ENCODE data around the gene PCCA. TPM values are rescaled to one million over a fixed set of nuclear protein-coding genes. Genes with fewer than 3 reads are reported as not detected.

PCCA gene
- total RNA-seq, 1 donor from 2014 or later, result 33.3 TPM

DNA sequence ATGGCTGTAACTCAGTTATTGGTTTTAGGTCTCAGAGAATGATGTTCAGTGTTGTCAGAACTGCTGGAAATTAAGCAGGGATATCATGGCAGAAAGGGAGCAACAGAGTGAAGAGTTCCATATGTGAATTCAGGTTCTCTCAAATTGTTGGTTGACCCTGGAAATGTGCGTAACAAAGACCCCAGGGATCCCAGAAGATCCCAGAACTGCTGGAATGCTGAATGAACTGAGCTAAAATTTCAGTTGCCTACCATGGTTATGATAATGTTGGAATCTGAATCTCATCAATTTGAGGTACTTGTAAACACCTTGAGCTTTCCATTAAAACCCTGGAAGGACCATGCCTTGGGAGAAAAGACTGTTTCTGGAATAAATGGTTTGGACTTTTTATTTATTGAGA lies 268.9 kb downstream of the PCCA start:
- peaks cover 7% of the 10 kb centered on the region for H3K36me3 Mint-ChIP-seq (ENCODE audit: low read depth, unreplicated experiment)
- TF ChIP-seq CTCF (IDR thresholded peaks at IDR 0.05; ENCODE audit: unreplicated experiment), result no peak
- no peak overlapping the region for H3K27ac Mint-ChIP-seq (ENCODE audit: unreplicated experiment)
- H3K9me3 Mint-ChIP-seq (ENCODE audit: unreplicated experiment), result no peaks in the 10 kb centered on the region
- no peak for DNase-seq (ENCODE audit: low spot score)
- no peak overlapping the region for H3K4me3 Mint-ChIP-seq (ENCODE audit: unreplicated experiment)
- no peaks in the 10 kb centered on the region for H3K4me1 Mint-ChIP-seq (ENCODE audit: unreplicated experiment)
- H3K27me3 Mint-ChIP-seq (ENCODE audit: unreplicated experiment), result no peaks in the 10 kb centered on the region

DNA sequence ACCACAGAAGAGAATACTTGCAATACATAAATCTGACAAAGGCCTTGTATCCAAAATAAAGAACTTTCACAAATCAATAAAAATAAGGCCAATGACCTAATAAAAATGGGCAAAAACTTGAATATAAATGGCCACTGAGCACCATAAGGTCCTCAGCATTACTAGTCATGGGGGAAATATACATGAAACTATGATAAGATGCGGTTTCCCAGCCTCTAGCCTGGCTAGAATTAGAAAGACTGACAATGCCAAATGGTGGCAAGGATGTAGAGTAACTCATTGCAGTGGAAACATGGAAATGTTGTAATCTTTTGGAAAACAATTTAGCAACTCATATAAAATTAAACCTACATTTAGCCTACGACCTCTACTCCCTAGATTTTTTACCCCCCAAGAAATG lies 272.6 kb downstream of the PCCA start:
- TF ChIP-seq CTCF (IDR thresholded peaks at IDR 0.05; ENCODE audit: unreplicated experiment), result no peak
- H3K4me1 Mint-ChIP-seq (ENCODE audit: unreplicated experiment), result peaks cover 4% of the 10 kb centered on the region
- H3K27me3 Mint-ChIP-seq (ENCODE audit: unreplicated experiment), result no peaks in the 10 kb centered on the region

GRCh38 chr13:100362371-100362770 lies 273.5 kb downstream of the PCCA start:
- H3K36me3 Mint-ChIP-seq (ENCODE audit: low read depth, unreplicated experiment), result no peaks in the 10 kb centered on the region
- TF ChIP-seq CTCF (IDR thresholded peaks at IDR 0.05; ENCODE audit: unreplicated experiment), result no peak
- no peak overlapping the region for H3K4me3 Mint-ChIP-seq (ENCODE audit: unreplicated experiment)
- H3K4me1 Mint-ChIP-seq (ENCODE audit: unreplicated experiment), result peaks cover 4% of the 10 kb centered on the region
- no peaks in the 10 kb centered on the region for H3K27me3 Mint-ChIP-seq (ENCODE audit: unreplicated experiment)
- no peak overlapping the region for H3K27ac Mint-ChIP-seq (ENCODE audit: unreplicated experiment)
- H3K9me3 Mint-ChIP-seq (ENCODE audit: unreplicated experiment), result no peaks in the 10 kb centered on the region
- no peak for DNase-seq (ENCODE audit: low spot score)

More for the DNA sequence above, 272.6 kb downstream of the PCCA start:
- H3K9me3 Mint-ChIP-seq (ENCODE audit: unreplicated experiment), result no peaks in the 10 kb centered on the region
- H3K4me3 Mint-ChIP-seq (ENCODE audit: unreplicated experiment), result no peak overlapping the region
- no peak for DNase-seq (ENCODE audit: low spot score)
- no peaks in the 10 kb centered on the region for H3K36me3 Mint-ChIP-seq (ENCODE audit: low read depth, unreplicated experiment)
- H3K27ac Mint-ChIP-seq (ENCODE audit: unreplicated experiment), result no peak overlapping the region

DNA sequence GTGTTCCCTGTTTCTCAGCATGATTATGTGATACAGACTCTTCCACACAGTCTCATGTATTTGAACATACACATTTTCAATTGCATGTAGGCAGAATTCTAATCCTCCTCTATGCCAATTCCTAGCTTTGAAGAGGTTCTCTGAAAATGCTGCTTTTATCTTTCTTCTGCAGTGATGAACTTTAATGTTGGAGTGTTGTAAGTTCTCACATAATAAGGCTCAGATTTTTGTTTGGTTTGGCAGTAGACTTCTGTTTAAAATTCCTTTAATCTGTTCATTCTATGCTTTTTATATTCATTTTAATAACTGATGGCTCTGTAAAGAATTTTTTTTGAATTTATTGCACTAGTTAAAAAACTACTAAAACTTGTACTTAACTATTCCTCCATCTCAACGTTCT lies 273.9 kb downstream of the PCCA start:
- Mint-ChIP-seq H3K36me3 (ENCODE audit: low read depth, unreplicated experiment) (no peaks in the 10 kb centered on the region), H3K4me1 (ENCODE audit: unreplicated experiment) (peaks cover 4% of the 10 kb centered on the region), H3K27me3 (ENCODE audit: unreplicated experiment) (no peaks in the 10 kb centered on the region), H3K4me3 (ENCODE audit: unreplicated experiment) (no peak overlapping the region), H3K27ac (ENCODE audit: unreplicated experiment) (no peak overlapping the region), H3K9me3 (ENCODE audit: unreplicated experiment) (no peaks in the 10 kb centered on the region)
- no peak for DNase-seq (ENCODE audit: low spot score)
- TF ChIP-seq CTCF (IDR thresholded peaks at IDR 0.05; ENCODE audit: unreplicated experiment), result no peak

GRCh38 chr13:100363285-100363711 lies 274.4 kb downstream of the PCCA start:
- DNase-seq (ENCODE audit: low spot score), result no peak
- Mint-ChIP-seq H3K4me1 (ENCODE audit: unreplicated experiment) (peaks cover 4% of the 10 kb centered on the region), H3K4me3 (ENCODE audit: unreplicated experiment) (no peak overlapping the region), H3K36me3 (ENCODE audit: low read depth, unreplicated experiment) (no peaks in the 10 kb centered on the region), H3K9me3 (ENCODE audit: unreplicated experiment) (no peaks in the 10 kb centered on the region), H3K27ac (ENCODE audit: unreplicated experiment) (no peak overlapping the region), H3K27me3 (ENCODE audit: unreplicated experiment) (no peaks in the 10 kb centered on the region)
- TF ChIP-seq CTCF (IDR thresholded peaks at IDR 0.05; ENCODE audit: unreplicated experiment), result no peak

Data from endothelial cell (in vitro differentiated cells).